HCT116 (cell line): ENCODE measurements around the gene PPP1R1A. TPM values are rescaled to one million over a fixed set of nuclear protein-coding genes. Genes with fewer than 3 reads are reported as not detected.

Experiments used
- ATAC-seq: fragments of 200-7000 bp; cut with Tn5 transposase; 2 replicates; pipeline ENCODE4 v1.9.1; 2020; ENCODE audit warnings: mild to moderate bottlenecking, moderate library complexity
- BruUV-seq: library from RNA; stranded (reverse); fragments of 400-500 nt; replicated peaks from 2 replicates; lab custom pipeline; 2021; lab: Mats Ljungman, UMichigan
- CTCF ChIA-PET: fragments of 300-600 bp; sonication (Branson Sonifier 250); formaldehyde crosslinking; loops from one replicate; lab custom pipeline; 2021; ENCODE audit warnings: antibody characterized with exemption; lab: Charles Lee
- POLR2A ChIA-PET: fragments of 300-600, 350-600 bp; sonication (Branson Sonifier 250); formaldehyde crosslinking; loops from one replicate; lab custom pipeline; 2021; ENCODE audit warnings: antibody characterized with exemption; lab: Charles Lee
- RAD21 ChIA-PET, 2 experiments: fragments of 300-600 bp; sonication (Branson Sonifier 250); formaldehyde crosslinking; loops; one replicate each; lab custom pipeline; 2023; ENCODE audit warnings: low total read pairs in 2 of 2; ENCODE audit not compliant: uncharacterized antibody in 2 of 2, unreplicated experiment in 2 of 2, low non-redundant PET in 1 of 2; lab: Charles Lee
- DNase-seq: peaks from one replicate; pipeline ENCODE4 v3.0.0-alpha.2; 2010; ENCODE audit warnings: low read depth, low spot score
- H2AFZ ChIP-seq: fragments of 200-600 bp; shearing (Covaris generic), sonication (generic); 2 replicates; pipeline ENCODE4 v1.6.1; 2017; ENCODE audit warnings: low read depth, mixed run types, mixed read lengths, antibody characterized with exemption, low read length; ENCODE audit not compliant: poor library complexity, severe bottlenecking
- H3K27ac ChIP-seq: 2 replicates; pipeline ENCODE4 v1.5.1; 2012; ENCODE audit warnings: low read depth, low read length
- H3K27me3 ChIP-seq: fragments of 200-600 bp; sonication (generic); 2 replicates; pipeline ENCODE4 v1.6.1; 2016; ENCODE audit warnings: mixed run types, low read length, mixed read lengths; ENCODE audit not compliant: insufficient read depth
- H3K36me3 ChIP-seq, 2 experiments: fragments of 200-500 bp in 1 of 2; fragments of 200-600 bp in 1 of 2; sonication (Bioruptor generic) in 1 of 2; sonication (generic) in 1 of 2; 2 replicates each; pipeline versions ENCODE4 v1.5.1 to v1.6.1; 2014 to 2016; ENCODE audit warnings: low read length in 2 of 2, inconsistent platforms in 1 of 2, mixed read lengths in 1 of 2, mixed run types in 1 of 2; ENCODE audit not compliant: insufficient read depth in 2 of 2, control insufficient read depth in 1 of 2
- H3K4me1 ChIP-seq, 2 experiments: fragments of 200-600 bp in 1 of 2; sonication (generic) in 1 of 2; 2 replicates each; pipeline versions ENCODE4 v1.5.1 to v1.6.1; 2012 to 2017; ENCODE audit warnings: low read length in 2 of 2, inconsistent platforms in 1 of 2, mild to moderate bottlenecking in 1 of 2, mixed read lengths in 1 of 2, mixed run types in 1 of 2, moderate library complexity in 1 of 2; ENCODE audit not compliant: insufficient read depth in 2 of 2, control insufficient read depth in 1 of 2
- H3K4me2 ChIP-seq: fragments of 200-600 bp; sonication (generic); 2 replicates; pipeline ENCODE4 v1.6.1; 2017; ENCODE audit warnings: mixed run types, low read length, mixed read lengths
- H3K4me3 ChIP-seq, 2 experiments: fragments of 200-600 bp in 1 of 2; sonication (generic) in 1 of 2; replicated peaks in 1 of 2; 2 replicates each; pipeline ENCODE4 v1.5.1; 2011 to 2016; ENCODE audit warnings: low read length in 2 of 2, control low read depth in 1 of 2, low read depth in 1 of 2, mild to moderate bottlenecking in 1 of 2, mixed read lengths in 1 of 2, mixed run types in 1 of 2
- H3K79me2 ChIP-seq: fragments of 200-600 bp; sonication (generic); 2 replicates; pipeline ENCODE4 v1.6.1; 2017; ENCODE audit warnings: mild to moderate bottlenecking, mixed run types, low read length, moderate library complexity, mixed read lengths; ENCODE audit not compliant: insufficient read depth
- H3K9ac ChIP-seq: fragments of 200-600 bp; sonication (generic); 2 replicates; pipeline ENCODE4 v1.6.1; 2016; ENCODE audit warnings: low read length, mixed read lengths
- H3K9me2 ChIP-seq: fragments of 200-600 bp; sonication (generic), shearing (Covaris generic); 2 replicates; pipeline ENCODE4 v1.6.1; 2017; ENCODE audit warnings: mixed run types, mild to moderate bottlenecking, moderate library complexity; ENCODE audit not compliant: insufficient read depth
- H3K9me3 ChIP-seq, 2 experiments: fragments of 200-500 bp in 1 of 2; fragments of 200-600 bp in 1 of 2; sonication (Bioruptor generic) in 1 of 2; sonication (generic) in 1 of 2; 2 replicates each; pipeline ENCODE4 v1.6.1; 2014 to 2017; ENCODE audit warnings: low read length in 2 of 2, mixed read lengths in 2 of 2, inconsistent platforms in 1 of 2, low read depth in 1 of 2, mild to moderate bottlenecking in 1 of 2, mixed run types in 1 of 2, moderate library complexity in 1 of 2; ENCODE audit not compliant: control insufficient read depth in 1 of 2, insufficient read depth in 1 of 2
- H4K20me1 ChIP-seq: fragments of 200-600 bp; sonication (generic), shearing (Covaris generic); 2 replicates; pipeline ENCODE4 v1.6.1; 2017; ENCODE audit warnings: mixed run types, mild to moderate bottlenecking, moderate library complexity; ENCODE audit not compliant: insufficient read depth
- ATF3 ChIP-seq: IDR thresholded peaks from 2 replicates; pipeline ENCODE4 v1.6.1; 2012
- CBX3 ChIP-seq: IDR thresholded peaks from 2 replicates; pipeline ENCODE4 v1.6.1; 2012; ENCODE audit warnings: low read depth
- CEBPB ChIP-seq: IDR thresholded peaks from 2 replicates; pipeline ENCODE4 v1.6.1; 2012; ENCODE audit warnings: low read depth
- EZH2phosphoT487 ChIP-seq: fragments of 200-600 bp; IDR thresholded peaks from 2 replicates; pipeline ENCODE4 v1.6.1; 2018; ENCODE audit warnings: antibody characterized with exemption, borderline replicate concordance
- POLR2A ChIP-seq: IDR thresholded peaks from 2 replicates; pipeline ENCODE4 v1.7.0; 2011; ENCODE audit warnings: borderline replicate concordance; ENCODE audit not compliant: insufficient read depth, insufficient read length; ENCODE audit errors: extremely low read depth
- RAD21 ChIP-seq: IDR thresholded peaks from 2 replicates; pipeline ENCODE4 v1.6.1; 2012; ENCODE audit warnings: low read depth, mild to moderate bottlenecking
- SIN3A ChIP-seq: IDR thresholded peaks from 2 replicates; pipeline ENCODE4 v1.6.1; 2012; ENCODE audit warnings: low read depth
- SP1 ChIP-seq: IDR thresholded peaks from 2 replicates; pipeline ENCODE4 v1.6.1; 2012; ENCODE audit warnings: low read depth
- ZNF274 ChIP-seq: fragments of 200-500 bp; sonication (Bioruptor generic); IDR thresholded peaks from 2 replicates; pipeline ENCODE4 v1.6.1; 2014; ENCODE audit warnings: mild to moderate bottlenecking, low read depth, low read length, inconsistent platforms
- intact Hi-C: fragments of 100-400 bp; cut with micrococcal nuclease; formaldehyde crosslinking; loops from 2 replicates; pipeline ENCODE4 v1.10.0; 2022
- total RNA-seq: library from RNA; stranded (reverse); gene quantifications from one replicate; pipeline ENCODE4 v1.2.1, GENCODE V29; 2021; ENCODE audit not compliant: unreplicated experiment
- TF ChIP-seq, protein P1 (sequence below): IDR thresholded peaks from 2 replicates; pipeline ENCODE4 v1.6.1; 2012; ENCODE audit warnings: low read depth

PPP1R1A gene
- total RNA-seq, 1 experiment from 2014 or later, result 0.61 TPM

- ChIA-PET RAD21 (no interaction called here), POLR2A (no interaction called here), CTCF (interaction anchor here (1.1 to 2.8 kb wide), 4 partner anchors 20 to 100 kb away, joined by 3 to 11 read pairs (median 6); no protein-coding TSS in a partner anchor)
- Histone ChIP-seq H3K27me3 (no peaks in the 10 kb centered on the region), H3K9me3 (no peaks in the 10 kb centered on the region), H2AFZ (no peak overlapping the region), H3K9me2 (no peaks in the 10 kb centered on the region), H3K27ac (no peak overlapping the region), H4K20me1 (no peaks in the 10 kb centered on the region), H3K36me3 (no peaks in the 10 kb centered on the region), H3K4me3 (no peak overlapping the region), H3K79me2 (no peaks in the 10 kb centered on the region), H3K9ac (no peak overlapping the region), H3K4me2 (no peak overlapping the region; the same call in 1 of the 2 replicates), H3K4me1 (peaks cover 0 to 11% of the 10 kb centered on the region in 2 experiments; a peak in 3 of 4 replicates)
- BruUV-seq, result no TSS peak
- ATAC-seq (0 out of 2 replicates have a peak, but pooled peaks have one; percentile 15), DNase-seq (no peak)
- TF ChIP-seq CBX3, result no peak
- no peak for TF ChIP-seq POLR2A
- TF ChIP-seq SIN3A, result no peak
- no peak for TF ChIP-seq EZH2phosphoT487
- TF ChIP-seq SP1, result no peak
- no peak for TF ChIP-seq ATF3
- TF ChIP-seq, protein P1, sequence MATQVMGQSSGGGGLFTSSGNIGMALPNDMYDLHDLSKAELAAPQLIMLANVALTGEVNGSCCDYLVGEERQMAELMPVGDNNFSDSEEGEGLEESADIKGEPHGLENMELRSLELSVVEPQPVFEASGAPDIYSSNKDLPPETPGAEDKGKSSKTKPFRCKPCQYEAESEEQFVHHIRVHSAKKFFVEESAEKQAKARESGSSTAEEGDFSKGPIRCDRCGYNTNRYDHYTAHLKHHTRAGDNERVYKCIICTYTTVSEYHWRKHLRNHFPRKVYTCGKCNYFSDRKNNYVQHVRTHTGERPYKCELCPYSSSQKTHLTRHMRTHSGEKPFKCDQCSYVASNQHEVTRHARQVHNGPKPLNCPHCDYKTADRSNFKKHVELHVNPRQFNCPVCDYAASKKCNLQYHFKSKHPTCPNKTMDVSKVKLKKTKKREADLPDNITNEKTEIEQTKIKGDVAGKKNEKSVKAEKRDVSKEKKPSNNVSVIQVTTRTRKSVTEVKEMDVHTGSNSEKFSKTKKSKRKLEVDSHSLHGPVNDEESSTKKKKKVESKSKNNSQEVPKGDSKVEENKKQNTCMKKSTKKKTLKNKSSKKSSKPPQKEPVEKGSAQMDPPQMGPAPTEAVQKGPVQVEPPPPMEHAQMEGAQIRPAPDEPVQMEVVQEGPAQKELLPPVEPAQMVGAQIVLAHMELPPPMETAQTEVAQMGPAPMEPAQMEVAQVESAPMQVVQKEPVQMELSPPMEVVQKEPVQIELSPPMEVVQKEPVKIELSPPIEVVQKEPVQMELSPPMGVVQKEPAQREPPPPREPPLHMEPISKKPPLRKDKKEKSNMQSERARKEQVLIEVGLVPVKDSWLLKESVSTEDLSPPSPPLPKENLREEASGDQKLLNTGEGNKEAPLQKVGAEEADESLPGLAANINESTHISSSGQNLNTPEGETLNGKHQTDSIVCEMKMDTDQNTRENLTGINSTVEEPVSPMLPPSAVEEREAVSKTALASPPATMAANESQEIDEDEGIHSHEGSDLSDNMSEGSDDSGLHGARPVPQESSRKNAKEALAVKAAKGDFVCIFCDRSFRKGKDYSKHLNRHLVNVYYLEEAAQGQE, result no peak
- no peak for TF ChIP-seq CEBPB
- TF ChIP-seq RAD21, result no peak
- no peak for TF ChIP-seq ZNF274
- intact Hi-C loops, result loop anchor here (5.0 kb wide), 1 partner anchor 335 kb away; no protein-coding TSS in a partner anchor
Observed at GRCh38 chr12:54602661-54603060, 14.2 kb upstream of the PPP1R1A start.
